ENCODE measurements around the gene CYP1A1. TPM values are rescaled to one million over a fixed set of nuclear protein-coding genes. Genes with fewer than 3 reads are reported as not detected.
A peak's percentile ranks its signal among the peaks of the same experiment; 100 is the strongest.
"Not testable (repeated sequence)": the region's sequence is repeated elsewhere in the genome, so short reads cannot be mapped to it uniquely, and the experiment has no call there.

The CYP1A1 gene
- total RNA-seq, 4 donors from 2014 or later = 3.0 to 6.8 (median 3.6) TPM

- 66 to 70% methylated on average over 3 of the region's 3 CpGs for WGBS, 2 donors
- no peak for DNase-seq (ENCODE audit: low spot score in 2 of 2)
- no peak for TF ChIP-seq POLR2A (IDR thresholded peaks at IDR 0.05)
- TF ChIP-seq CTCF (IDR thresholded peaks at IDR 0.05) = no peak
- intact Hi-C loops (cut with DNase I; ENCODE audit: low total_unique reads) = no loop called here
- no peak within 1 kb of the TSS for H3K4me3 ChIP-seq (ENCODE audit: low read depth, poor library complexity, severe bottlenecking)
Measured at GRCh38 chr15:74748322-74748946, 23.1 kb upstream of the CYP1A1 start, which contains the start of gene CYP1A2. CYP1A2 (plus strand) TSS chr15:74748845; CDS start chr15:74749739, 894 bp downstream.

- intact Hi-C loops (cut with DNase I; ENCODE audit: low total_unique reads) = no loop called here
- no peak for TF ChIP-seq POLR2A (IDR thresholded peaks at IDR 0.05)
- no peak for TF ChIP-seq CTCF (IDR thresholded peaks at IDR 0.05)
Measured at GRCh38 chr15:74746389-74746788, 21.1 kb upstream of the CYP1A1 start.

DNA sequence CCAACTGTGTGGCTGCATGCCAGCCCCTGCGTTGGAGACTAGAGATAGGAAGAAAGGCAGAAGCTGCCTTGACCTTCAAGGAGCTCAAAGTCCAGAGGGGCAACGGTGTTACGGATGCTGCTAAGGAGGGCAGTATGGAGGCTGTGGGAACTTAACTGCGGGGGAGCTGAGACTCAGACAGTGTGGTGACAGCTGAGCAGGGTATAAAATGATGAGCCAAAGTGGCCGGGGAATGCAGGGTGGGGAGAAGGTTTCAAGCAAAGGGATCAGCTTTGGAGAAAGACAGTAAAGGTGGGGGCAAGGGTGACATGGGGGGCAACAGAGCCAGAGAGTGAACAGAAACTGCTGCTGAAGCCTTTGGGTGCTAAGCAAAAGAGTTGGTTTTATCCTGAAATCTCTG lies 17.1 kb upstream of the CYP1A1 start:
- DNase-seq (ENCODE audit: low spot score in 2 of 2) = no peak
- no peak overlapping the region for H3K4me3 ChIP-seq (ENCODE audit: low read depth, poor library complexity, severe bottlenecking)
- WGBS, 2 donors = 94 to 95% methylated on average over 5 of the region's 5 CpGs
- no peak for TF ChIP-seq POLR2A (IDR thresholded peaks at IDR 0.05)
- TF ChIP-seq CTCF (IDR thresholded peaks at IDR 0.05) = no peak
- intact Hi-C loops (cut with DNase I; ENCODE audit: low total_unique reads) = no loop called here

More at GRCh38 chr15:74746389-74746788, 21.1 kb upstream of the CYP1A1 start:
- no peak overlapping the region for H3K4me3 ChIP-seq (ENCODE audit: low read depth, poor library complexity, severe bottlenecking)
- no peak for DNase-seq (ENCODE audit: low spot score in 2 of 2)
- WGBS, 2 donors = 73 to 80% methylated on average over 4 of the region's 4 CpGs

- H3K4me3 ChIP-seq (ENCODE audit: low read depth, poor library complexity, severe bottlenecking); DNase-seq (ENCODE audit: low spot score in 2 of 2); intact Hi-C loops (cut with DNase I; ENCODE audit: low total_unique reads): not testable (repeated sequence)
- 46 to 50% methylated on average over 5 of the region's 5 CpGs for WGBS, 2 donors
Measured at GRCh38 chr15:74738239-74738638, 12.9 kb upstream of the CYP1A1 start.

DNA sequence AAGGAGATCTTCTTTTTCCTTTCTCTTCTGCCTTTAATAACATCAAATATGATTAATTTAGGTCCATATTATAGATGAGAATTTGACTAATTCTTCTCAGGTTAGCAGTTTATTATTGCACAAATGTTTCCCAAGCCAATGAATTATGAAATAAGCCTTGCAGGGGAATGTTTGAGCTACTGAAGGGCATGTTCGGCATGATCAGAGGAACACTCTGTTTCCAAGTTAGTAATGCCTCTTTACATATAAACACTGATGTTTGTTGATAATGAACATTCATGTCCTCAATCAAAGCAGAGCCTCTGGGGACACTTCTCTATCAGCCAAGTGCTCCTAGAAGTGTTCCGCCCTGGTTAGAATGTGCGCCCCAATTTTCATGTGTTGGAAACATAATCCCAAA lies 10.0 kb upstream of the CYP1A1 start:
- intact Hi-C loops (cut with DNase I; ENCODE audit: low total_unique reads) = no loop called here
- no peak overlapping the region for H3K4me3 ChIP-seq (ENCODE audit: low read depth, poor library complexity, severe bottlenecking)
- DNase-seq (ENCODE audit: low spot score in 2 of 2) = no peak
- WGBS, 2 donors = 52 to 54% methylated on average over 3 of the region's 3 CpGs
- TF ChIP-seq CTCF (IDR thresholded peaks at IDR 0.05) = no peak

GRCh38 chr15:74733269-74733668 lies 7.9 kb upstream of the CYP1A1 start:
- intact Hi-C loops (cut with DNase I; ENCODE audit: low total_unique reads) = no loop called here
- TF ChIP-seq CTCF (IDR thresholded peaks at IDR 0.05) (no peak), POLR2A (IDR thresholded peaks at IDR 0.05) (no peak)
- DNase-seq (ENCODE audit: low spot score in 2 of 2) = peak in 1 of 2 donors; percentile 3
- no peak overlapping the region for H3K4me3 ChIP-seq (ENCODE audit: low read depth, poor library complexity, severe bottlenecking)
- WGBS, 2 donors = 89 to 93% methylated on average over 3 of the region's 3 CpGs

All from lower leg skin (tissue), 4 donors.